Esophagus squamous epithelium (tissue), 4 donors: ENCODE results near the gene FHIT.

ENCODE experiments used
- CTCF ChIP-seq, 6 experiments: fragments of 450-650 bp in 4 of 6; fragments of 200-600 bp in 2 of 6; sonication (generic) in 2 of 6; IDR thresholded peaks; one replicate each; pipeline ENCODE4 v1.5.1; 2016 to 2019; ENCODE audit warnings: antibody characterized with exemption in 6 of 6, mild to moderate bottlenecking in 4 of 6, moderate library complexity in 4 of 6
- POLR2A ChIP-seq, 4 donors: fragments of 450-650 bp; IDR thresholded peaks; one replicate each; pipeline ENCODE4 v1.6.1; 2017; ENCODE audit warnings: antibody characterized with exemption in 4 of 4, mild to moderate bottlenecking in 4 of 4, moderate library complexity in 3 of 4

GRCh38 chr3:60448696-60449095 lies 802.6 kb downstream of the FHIT start:
- TF ChIP-seq CTCF (IDR thresholded peaks at IDR 0.05): no peak
- TF ChIP-seq POLR2A (IDR thresholded peaks at IDR 0.05): no peak
